ENCODE measurements around the gene SPEF2. TPM values are rescaled to one million over a fixed set of nuclear protein-coding genes. Genes with fewer than 3 reads are reported as not detected.

SPEF2 gene
- total and polyA plus RNA-seq, 2 donors (not counting 1 experiment from before 2014, with no cell fraction given), result 0.31 to 0.59 TPM

- no CpG with 5 or more reads among the region's 1 CpG for whole genome bisulfite sequencing (ENCODE audit: insufficient coverage)
- no peak overlapping the region for H2AFZ ChIP-seq (ENCODE audit: insufficient read depth, low read depth, low read length, poor library complexity, severe bottlenecking)
- H3K4me2 ChIP-seq (replicated peaks; ENCODE audit: low read depth, low read length, poor library complexity, severe bottlenecking), result no peak overlapping the region
- Mint-ChIP-seq H3K4me3 (no peak overlapping the region), H3K9me3 (ENCODE audit: insufficient read depth) (no peaks in the 10 kb centered on the region), H3K27me3 (no peaks in the 10 kb centered on the region), H3K27ac (no peak overlapping the region), H3K4me1 (no peaks in the 10 kb centered on the region)
- H3K27ac ChIP-seq (ENCODE audit: low read length in 2 of 2), result no peak overlapping the region
- ChIA-PET CTCF (no interaction called here), POLR2A (no interaction called here)
- H3K9me3 ChIP-seq (ENCODE audit: control extremely low read depth in 1 of 3, control insufficient read depth in 2 of 3, insufficient read depth in 1 of 3, low read length in 2 of 3), result no peaks in the 10 kb centered on the region
- DNase-seq (no peak), ATAC-seq (ENCODE audit: low read depth) (no peak)
- intact Hi-C loops (cut with micrococcal nuclease), result no loop called here
- no peaks in the 10 kb centered on the region for H3K36me3 ChIP-seq (replicated peaks in 1 of 2; ENCODE audit: control extremely low read depth in 1 of 2, control insufficient read depth in 1 of 2, extremely low read depth in 1 of 2, insufficient read depth in 2 of 2, low read length in 1 of 2)
- TF ChIP-seq CTCF (IDR thresholded peaks at IDR 0.05), result no peak
- TF ChIP-seq EZH2 (IDR thresholded peaks at IDR 0.05; ENCODE audit: borderline replicate concordance, insufficient read depth, low read depth, low read length, poor library complexity, severe bottlenecking), result no peak
- no peaks in the 10 kb centered on the region for H3K27me3 ChIP-seq (replicated peaks in 1 of 4; ENCODE audit: control extremely low read depth in 1 of 4, control insufficient read depth in 3 of 4, insufficient read depth in 4 of 4, low read length in 3 of 4)
- no peak overlapping the region for H3K9ac ChIP-seq (ENCODE audit: low read length)
- H3K79me2 ChIP-seq (ENCODE audit: control insufficient read depth, insufficient read depth, low read length), result no peaks in the 10 kb centered on the region
- no peaks in the 10 kb centered on the region for H3K4me1 ChIP-seq (ENCODE audit: control insufficient read depth in 2 of 2, insufficient read depth in 2 of 2, low read length in 2 of 2)
- H3K4me3 ChIP-seq (ENCODE audit: control extremely low read depth in 1 of 5, extremely low read depth in 1 of 5, insufficient read depth in 1 of 5, low read depth in 2 of 5, low read length in 4 of 5), result no peak overlapping the region
- H4K20me1 ChIP-seq (ENCODE audit: control insufficient read depth, insufficient read depth, low read length, poor library complexity, severe bottlenecking), result no peaks in the 10 kb centered on the region
Measured at GRCh38 chr5:35799753-35800152, 182.1 kb downstream of the SPEF2 start.

- no peak for DNase-seq
- POLR2A ChIA-PET, result no interaction called here
- no peak overlapping the region for H3K27ac Mint-ChIP-seq
- no peak for ATAC-seq (ENCODE audit: low read depth)
- H4K20me1 ChIP-seq (ENCODE audit: control insufficient read depth, insufficient read depth, low read length, poor library complexity, severe bottlenecking), result no peaks in the 10 kb centered on the region
- H3K9me3 Mint-ChIP-seq (ENCODE audit: insufficient read depth), result no peaks in the 10 kb centered on the region
- intact Hi-C loops (cut with micrococcal nuclease), result no loop called here
- H3K27me3 ChIP-seq (replicated peaks in 1 of 4; ENCODE audit: control extremely low read depth in 1 of 4, control insufficient read depth in 3 of 4, insufficient read depth in 4 of 4, low read length in 3 of 4), result no peaks in the 10 kb centered on the region
- CTCF ChIA-PET, result interaction anchor here (1.2 kb wide), 1 partner anchor 26 kb away, joined by 3 read pairs; no protein-coding TSS in a partner anchor
- WGBS (ENCODE audit: insufficient coverage), result 7% methylated on average over 3 of the region's 4 CpGs
- TF ChIP-seq EZH2 (IDR thresholded peaks at IDR 0.05; ENCODE audit: borderline replicate concordance, insufficient read depth, low read depth, low read length, poor library complexity, severe bottlenecking), result no peak
- TF ChIP-seq CTCF (IDR thresholded peaks at IDR 0.05), result no peak
- no peak overlapping the region for H2AFZ ChIP-seq (ENCODE audit: insufficient read depth, low read depth, low read length, poor library complexity, severe bottlenecking)
- no peak overlapping the region for H3K27ac ChIP-seq (ENCODE audit: low read length in 2 of 2)
- H3K9me3 ChIP-seq (ENCODE audit: control extremely low read depth in 1 of 3, control insufficient read depth in 2 of 3, insufficient read depth in 1 of 3, low read length in 2 of 3), result no peaks in the 10 kb centered on the region
- no peaks in the 10 kb centered on the region for H3K4me1 ChIP-seq (ENCODE audit: control insufficient read depth in 2 of 2, insufficient read depth in 2 of 2, low read length in 2 of 2)
- H3K36me3 ChIP-seq (replicated peaks in 1 of 2; ENCODE audit: control extremely low read depth in 1 of 2, control insufficient read depth in 1 of 2, extremely low read depth in 1 of 2, insufficient read depth in 2 of 2, low read length in 1 of 2), result no peaks in the 10 kb centered on the region
- no peaks in the 10 kb centered on the region for H3K79me2 ChIP-seq (ENCODE audit: control insufficient read depth, insufficient read depth, low read length)
- H3K4me3 ChIP-seq (ENCODE audit: control extremely low read depth in 1 of 5, extremely low read depth in 1 of 5, insufficient read depth in 1 of 5, low read depth in 2 of 5, low read length in 4 of 5), result no peak overlapping the region
- H3K4me3 Mint-ChIP-seq, result no peak overlapping the region
- H3K27me3 Mint-ChIP-seq, result no peaks in the 10 kb centered on the region
- H3K4me2 ChIP-seq (replicated peaks; ENCODE audit: low read depth, low read length, poor library complexity, severe bottlenecking), result no peak overlapping the region
- H3K4me1 Mint-ChIP-seq, result no peaks in the 10 kb centered on the region
- no peak overlapping the region for H3K9ac ChIP-seq (ENCODE audit: low read length)
Measured at GRCh38 chr5:35803191-35803651, 185.6 kb downstream of the SPEF2 start.
